ENCODE data around the gene ZNF76. TPM values are rescaled to one million over a fixed set of nuclear protein-coding genes. Genes with fewer than 3 reads are reported as not detected.

The ZNF76 gene
- total RNA-seq = 10 to 100 TPM; 14.4 to 19.8 (median 17.6) TPM
- long read RNA-seq, partial matches to known transcripts = 2 of 6 reads
- long read RNA-seq, other reads (novel, unspliced or antisense) = 2 of 6 reads

GRCh38 chr6:35259194-35259947, at the start of gene ZNF76:
ZNF76 (plus strand) TSS chr6:35259735; CDS start chr6:35281152, 21,417 bp downstream.
- peak within 1 kb of the TSS; percentile 75 to 94 (median 84) for H3K4me3 ChIP-seq
- ATAC-seq (peak; percentile 90 to 96 (median 94)), DNase-seq (peak; percentile 99 to 100 (median 99))
- TF ChIP-seq POLR2A (IDR thresholded peaks at IDR 0.05) (peak; percentile 86), CTCF (IDR thresholded peaks at IDR 0.05) (peak in 1 of 4 donors; percentile 60)
- intact Hi-C loops (cut with DNase I) = no loop called here
- 0% methylated on average over 10 of the region's 82 CpGs for WGBS (ENCODE audit: insufficient coverage, low coverage, low lambda C conversion rate, missing lambda C conversion rate)
- H3K9me3 ChIP-seq = no peaks in the 10 kb centered on the region
- no peaks in the 10 kb centered on the region for H3K36me3 ChIP-seq
- no peaks in the 10 kb centered on the region for H3K27me3 ChIP-seq
- H3K4me1 ChIP-seq = peaks cover 0 to 10% (median 0%) of the 10 kb centered on the region in 4 donors
- H3K27ac ChIP-seq = peak within 1 kb of the TSS; percentile 97 to 99 (median 98)

GRCh38 chr6:35213298-35213791, 46.2 kb upstream of the ZNF76 start:
- DNase-seq = peak in 1 of 3 donors; percentile 42
- no peak for TF ChIP-seq POLR2A (IDR thresholded peaks at IDR 0.05)
- no peak for TF ChIP-seq CTCF (IDR thresholded peaks at IDR 0.05)
- Histone ChIP-seq H3K36me3 (no peaks in the 10 kb centered on the region), H3K4me3 (peak overlapping the region in 2 of 3 donors; percentile 37), H3K27ac (no peak overlapping the region), H3K9me3 (no peaks in the 10 kb centered on the region), H3K4me1 (peaks cover 0 to 13% (median 0%) of the 10 kb centered on the region in 4 donors), H3K27me3 (peaks cover 0 to 4% of the 10 kb centered on the region in 2 donors)
- ATAC-seq = peak; percentile 53 to 70 (median 61)
- intact Hi-C loops (cut with DNase I) = no loop called here
- 2% methylated on average over 22 of the region's 51 CpGs for WGBS (ENCODE audit: insufficient coverage, low coverage, low lambda C conversion rate, missing lambda C conversion rate)

- Histone ChIP-seq H3K4me1 (peaks cover 0 to 13% (median 0%) of the 10 kb centered on the region in 4 donors), H3K9me3 (no peaks in the 10 kb centered on the region), H3K4me3 (peak within 1 kb of the TSS; percentile 37 to 41 (median 37)), H3K36me3 (no peaks in the 10 kb centered on the region), H3K27me3 (peaks cover 0 to 4% of the 10 kb centered on the region in 2 donors), H3K27ac (no peak within 1 kb of the TSS)
- ATAC-seq = peak; percentile 44 to 56 (median 52)
- WGBS (ENCODE audit: insufficient coverage, low coverage, low lambda C conversion rate, missing lambda C conversion rate) = 7% methylated on average over 26 of the region's 89 CpGs
- peak in 1 of 3 donors; percentile 24 for DNase-seq
- TF ChIP-seq CTCF (IDR thresholded peaks at IDR 0.05) (no peak), POLR2A (IDR thresholded peaks at IDR 0.05) (no peak)
- intact Hi-C loops (cut with DNase I) = no loop called here
Observed at GRCh38 chr6:35213824-35214756, 45.4 kb upstream of the ZNF76 start, which contains the start of gene SCUBE3. SCUBE3 (plus strand) TSS chr6:35213956; CDS start chr6:35214419, 463 bp downstream.
